WERI-Rb-1 (cell line): ENCODE results near the gene B3GNT4.

Source experiments
- DNase-seq: peaks from one replicate; pipeline ENCODE4 v3.0.0-alpha.2; 2020
- H3K27ac ChIP-seq: fragments of 250-450 bp; sonication (Bioruptor Pico); 2 replicates; pipeline ENCODE4 v1.5.1; 2020; ENCODE audit warnings: mild to moderate bottlenecking, moderate library complexity
- H3K27me3 ChIP-seq: fragments of 250-450 bp; sonication (Bioruptor Pico); 2 replicates; pipeline ENCODE4 v1.5.1; 2021; ENCODE audit warnings: mild to moderate bottlenecking, low read depth, moderate library complexity; ENCODE audit not compliant: insufficient read depth, severe bottlenecking
- H3K36me3 ChIP-seq: fragments of 250-450 bp; sonication (Bioruptor Pico); 2 replicates; pipeline ENCODE4 v1.5.1; 2020; ENCODE audit warnings: mild to moderate bottlenecking, moderate library complexity
- H3K4me3 ChIP-seq: 2 replicates; pipeline ENCODE4 v1.5.1; 2011; ENCODE audit warnings: low read depth, mild to moderate bottlenecking, control low read depth, low read length
- H3K9me3 ChIP-seq: fragments of 250-450 bp; sonication (Bioruptor Pico); 2 replicates; pipeline ENCODE4 v1.5.1; 2021; ENCODE audit warnings: mild to moderate bottlenecking, moderate library complexity; ENCODE audit not compliant: severe bottlenecking
- TF ChIP-seq, protein P1 (sequence below): IDR thresholded peaks from 2 replicates; pipeline ENCODE4 v1.5.1; 2011; ENCODE audit warnings: low read depth, mild to moderate bottlenecking, control low read depth, inconsistent platforms, low read length

B3GNT4 gene

DNA sequence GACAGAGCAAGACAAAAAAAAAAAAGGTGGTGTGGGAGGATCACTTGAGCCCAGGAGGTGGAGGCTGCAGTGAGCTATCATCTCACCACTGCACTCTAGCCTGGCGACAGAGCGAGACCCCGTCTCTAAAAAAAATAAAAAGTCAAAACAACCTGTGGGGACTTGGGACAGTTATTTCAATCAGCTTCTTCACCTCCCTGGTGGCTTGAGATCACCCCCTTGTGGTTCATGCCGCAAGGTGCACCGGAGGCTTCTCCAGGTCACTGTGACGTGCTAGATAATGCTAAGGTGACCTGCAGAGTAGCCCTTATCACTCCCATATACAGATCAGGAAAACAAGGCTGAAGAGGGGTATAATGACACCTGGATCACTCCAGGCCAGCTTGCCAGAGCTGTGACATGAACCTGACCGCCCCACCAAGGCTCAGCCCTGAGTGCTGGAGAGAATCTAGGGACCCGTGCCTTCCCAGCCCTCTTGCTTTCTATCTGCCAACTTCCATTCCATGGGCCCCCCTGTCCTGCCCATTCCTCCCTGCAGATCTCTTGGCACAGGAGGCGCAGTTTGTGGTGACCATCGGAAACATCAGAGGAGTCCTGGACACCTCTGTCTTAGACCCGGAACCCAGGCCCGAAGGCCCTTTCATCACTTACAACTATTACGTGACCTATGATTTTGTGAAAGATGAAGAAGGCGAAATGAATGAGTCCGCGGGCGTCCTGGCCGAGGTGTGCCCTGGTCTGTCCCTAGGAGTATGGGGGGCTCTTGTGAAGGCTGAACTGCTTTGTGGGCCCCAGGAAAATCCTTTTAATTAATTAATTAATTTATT is 12.5 kb upstream of the B3GNT4 start:
- peak; percentile 82 for DNase-seq
- TF ChIP-seq, protein P1, sequence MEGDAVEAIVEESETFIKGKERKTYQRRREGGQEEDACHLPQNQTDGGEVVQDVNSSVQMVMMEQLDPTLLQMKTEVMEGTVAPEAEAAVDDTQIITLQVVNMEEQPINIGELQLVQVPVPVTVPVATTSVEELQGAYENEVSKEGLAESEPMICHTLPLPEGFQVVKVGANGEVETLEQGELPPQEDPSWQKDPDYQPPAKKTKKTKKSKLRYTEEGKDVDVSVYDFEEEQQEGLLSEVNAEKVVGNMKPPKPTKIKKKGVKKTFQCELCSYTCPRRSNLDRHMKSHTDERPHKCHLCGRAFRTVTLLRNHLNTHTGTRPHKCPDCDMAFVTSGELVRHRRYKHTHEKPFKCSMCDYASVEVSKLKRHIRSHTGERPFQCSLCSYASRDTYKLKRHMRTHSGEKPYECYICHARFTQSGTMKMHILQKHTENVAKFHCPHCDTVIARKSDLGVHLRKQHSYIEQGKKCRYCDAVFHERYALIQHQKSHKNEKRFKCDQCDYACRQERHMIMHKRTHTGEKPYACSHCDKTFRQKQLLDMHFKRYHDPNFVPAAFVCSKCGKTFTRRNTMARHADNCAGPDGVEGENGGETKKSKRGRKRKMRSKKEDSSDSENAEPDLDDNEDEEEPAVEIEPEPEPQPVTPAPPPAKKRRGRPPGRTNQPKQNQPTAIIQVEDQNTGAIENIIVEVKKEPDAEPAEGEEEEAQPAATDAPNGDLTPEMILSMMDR = peak; percentile 86
- Histone ChIP-seq H3K27me3 (no peaks in the 10 kb centered on the region), H3K4me3 (no peak overlapping the region), H3K36me3 (no peaks in the 10 kb centered on the region), H3K27ac (no peak overlapping the region), H3K9me3 (peaks cover 5% of the 10 kb centered on the region)

DNA sequence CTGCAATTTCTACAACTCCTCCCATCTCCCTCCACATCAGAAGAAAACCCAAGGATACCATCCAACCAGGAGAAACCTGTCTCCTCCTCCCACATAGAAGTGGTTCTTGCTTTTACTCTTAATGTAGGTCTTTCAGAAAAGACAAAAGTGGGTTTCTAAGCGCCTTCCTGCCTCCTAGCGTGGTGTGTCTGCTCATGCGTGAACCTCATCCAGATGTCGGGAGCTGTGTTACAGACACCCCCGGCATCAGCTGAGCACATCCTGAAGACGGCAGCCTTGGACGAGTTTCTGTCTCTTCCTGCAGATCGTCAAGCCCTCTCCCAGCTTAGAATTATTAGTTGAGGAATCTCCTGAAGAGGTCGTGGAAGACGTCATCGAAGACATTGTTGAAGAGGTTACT is 11.1 kb upstream of the B3GNT4 start:
- DNase-seq = no peak
- Histone ChIP-seq H3K27me3 (no peaks in the 10 kb centered on the region), H3K27ac (no peak overlapping the region), H3K9me3 (peaks cover 5% of the 10 kb centered on the region), H3K36me3 (no peaks in the 10 kb centered on the region), H3K4me3 (no peak overlapping the region)
- TF ChIP-seq, protein P1 = no peak

DNA sequence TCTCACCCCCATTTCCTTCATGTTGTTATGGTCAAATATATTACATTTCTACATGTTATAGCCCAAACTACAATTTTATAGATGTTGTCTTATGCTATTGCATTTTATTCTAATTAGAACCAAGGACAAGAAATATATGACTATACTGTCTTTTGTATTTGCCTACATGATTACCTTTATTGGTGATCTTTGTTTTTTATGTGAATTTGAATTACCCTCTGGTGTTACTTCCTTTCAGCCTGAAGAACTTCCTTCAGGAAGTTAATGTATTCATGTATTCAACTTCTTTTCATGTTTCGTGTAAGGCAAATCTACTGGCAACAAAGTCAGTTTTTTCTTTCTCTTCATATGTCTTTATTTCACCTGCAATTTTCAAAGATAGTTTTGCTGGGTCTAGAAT is 8.7 kb upstream of the B3GNT4 start:
- H3K36me3 ChIP-seq = no peaks in the 10 kb centered on the region
- no peak for DNase-seq
- no peaks in the 10 kb centered on the region for H3K27me3 ChIP-seq
- no peak overlapping the region for H3K4me3 ChIP-seq
- H3K27ac ChIP-seq = no peak overlapping the region
- TF ChIP-seq, protein P1 = no peak
- H3K9me3 ChIP-seq = peaks cover 5% of the 10 kb centered on the region

DNA sequence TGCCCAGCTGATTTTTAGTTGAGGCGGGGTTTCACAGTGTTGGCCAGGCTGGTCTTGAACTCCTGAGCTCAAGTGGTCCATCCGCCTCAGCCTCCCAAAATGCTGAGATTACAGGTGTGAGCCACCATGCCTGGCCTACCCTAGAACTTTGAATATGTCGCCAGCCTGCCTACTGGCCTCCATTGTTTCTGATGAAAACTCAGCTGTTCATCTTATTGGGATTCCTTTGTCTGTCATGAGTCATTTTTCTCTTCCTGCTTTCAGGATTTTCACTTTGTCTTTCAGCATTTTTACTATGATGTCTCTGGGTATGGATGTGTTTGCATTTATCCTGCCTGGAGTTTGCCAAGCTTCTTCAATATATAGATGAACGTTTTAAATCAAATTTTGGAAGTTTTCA is 8.1 kb upstream of the B3GNT4 start:
- Histone ChIP-seq H3K36me3 (no peaks in the 10 kb centered on the region), H3K27ac (no peak overlapping the region), H3K4me3 (no peak overlapping the region), H3K27me3 (no peaks in the 10 kb centered on the region), H3K9me3 (peaks cover 5% of the 10 kb centered on the region)
- TF ChIP-seq, protein P1 = no peak
- no peak for DNase-seq

DNA sequence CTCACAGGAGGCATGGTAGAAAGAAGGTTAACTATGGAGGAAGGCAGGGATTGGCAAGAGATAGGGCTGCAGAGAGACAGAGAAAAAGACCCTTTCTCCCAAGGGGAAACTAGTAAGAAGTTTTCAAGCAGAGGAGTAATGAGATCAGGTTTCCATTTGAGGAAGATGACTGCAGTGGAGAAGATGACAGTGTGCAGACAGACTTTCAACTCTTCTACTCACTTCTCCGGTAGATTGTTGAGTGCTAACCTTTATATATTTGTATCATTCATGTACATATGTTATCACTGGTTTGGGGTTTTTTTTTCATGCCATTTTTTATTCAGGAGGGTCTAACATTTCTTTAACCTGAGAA is 5.9 kb upstream of the B3GNT4 start:
- H3K27me3 ChIP-seq = no peaks in the 10 kb centered on the region
- H3K4me3 ChIP-seq = no peak overlapping the region
- no peak for DNase-seq
- TF ChIP-seq, protein P1 = no peak
- no peaks in the 10 kb centered on the region for H3K36me3 ChIP-seq
- H3K27ac ChIP-seq = no peak overlapping the region
- peaks cover 5% of the 10 kb centered on the region for H3K9me3 ChIP-seq
